Fibroblast of mammary gland (primary cell): ENCODE results near the gene NUDT6.
A peak's percentile ranks its signal among the peaks of the same experiment; 100 is the strongest.

Experiments used
- DNase-seq: peaks from one replicate; pipeline ENCODE4 v3.0.0-alpha.2; 2010; ENCODE audit warnings: low read depth
- H3K4me3 ChIP-seq: 2 replicates; pipeline ENCODE4 v1.5.1; 2011; ENCODE audit warnings: low read depth, mild to moderate bottlenecking, low read length, moderate library complexity; ENCODE audit not compliant: control insufficient read depth
- CTCF ChIP-seq: conservative IDR thresholded peaks from 2 replicates; pipeline ENCODE4 v1.5.1; 2011; ENCODE audit warnings: low read depth, low read length, inconsistent platforms; ENCODE audit not compliant: control insufficient read depth, insufficient read depth

The NUDT6 gene

GRCh38 chr4:122898370-122899150 lies 23.8 kb downstream of the NUDT6 start:
- no peak for TF ChIP-seq CTCF
- no peak overlapping the region for H3K4me3 ChIP-seq
- DNase-seq: peak; percentile 91

GRCh38 chr4:122896270-122896669 lies 26.1 kb downstream of the NUDT6 start:
- no peak overlapping the region for H3K4me3 ChIP-seq
- no peak for DNase-seq
- TF ChIP-seq CTCF: no peak

- H3K4me3 ChIP-seq: no peak overlapping the region
- no peak for TF ChIP-seq CTCF
Measured at GRCh38 chr4:122895336-122895995, 26.9 kb downstream of the NUDT6 start.

GRCh38 chr4:122894827-122895226 lies 27.6 kb downstream of the NUDT6 start:
- DNase-seq: no peak
- TF ChIP-seq CTCF: no peak
- H3K4me3 ChIP-seq: no peak overlapping the region

More at GRCh38 chr4:122895336-122895995, 26.9 kb downstream of the NUDT6 start:
- DNase-seq: peak; percentile 48

- no peak for TF ChIP-seq CTCF
- H3K4me3 ChIP-seq: no peak overlapping the region
- DNase-seq: no peak
Measured at GRCh38 chr4:122890147-122890795, 32.1 kb downstream of the NUDT6 start.

- TF ChIP-seq CTCF: no peak
- no peak overlapping the region for H3K4me3 ChIP-seq
- no peak for DNase-seq
Measured at GRCh38 chr4:122889726-122890125, 32.7 kb downstream of the NUDT6 start.
